CD1c-positive myeloid dendritic cell (primary cell): ENCODE results near the gene EEF2KMT.
"Not testable (repeated sequence)": the region's sequence is repeated elsewhere in the genome, so short reads cannot be mapped to it uniquely, and the experiment has no call there.

Source experiments
- DNase-seq: peaks from one replicate; pipeline ENCODE4 v3.0.0-alpha.2; 2016; ENCODE audit errors: extremely low spot score

Gene EEF2KMT

GRCh38 chr16:5097470-5098220 lies at the start of gene EEF2KMT:
Gene EEF2KMT (minus strand): TSS chr16:5097795. CDS start chr16:5097739, 56 bp downstream.
- peak; percentile 98 for DNase-seq

GRCh38 chr16:5144621-5144956 lies 47.0 kb upstream of the EEF2KMT start:
- DNase-seq, result not testable (repeated sequence)

- no peak for DNase-seq
These were observed 46.4 kb upstream of the EEF2KMT start for GRCh38 chr16:5143761-5144620.

- DNase-seq, result not testable (repeated sequence)
These were observed 42.6 kb upstream of the EEF2KMT start for GRCh38 chr16:5140151-5140550.

GRCh38 chr16:5134739-5135452 lies 37.3 kb upstream of the EEF2KMT start:
- DNase-seq, result not testable (repeated sequence)

- DNase-seq, result not testable (repeated sequence)
These were observed 35.5 kb upstream of the EEF2KMT start for GRCh38 chr16:5132915-5133600.

- DNase-seq, result not testable (repeated sequence)
These were observed 33.9 kb upstream of the EEF2KMT start for GRCh38 chr16:5131467-5132004.

GRCh38 chr16:5117300-5118087 lies 19.9 kb upstream of the EEF2KMT start:
- DNase-seq, result peak; percentile 17

GRCh38 chr16:5116780-5117295 lies 19.2 kb upstream of the EEF2KMT start:
- not testable (repeated sequence) for DNase-seq

GRCh38 chr16:5110933-5111332 lies 13.3 kb upstream of the EEF2KMT start:
- DNase-seq, result not testable (repeated sequence)

GRCh38 chr16:5108505-5109158 lies 11.0 kb upstream of the EEF2KMT start:
- DNase-seq, result no peak

GRCh38 chr16:5105039-5105438 lies 7.4 kb upstream of the EEF2KMT start:
- not testable (repeated sequence) for DNase-seq

- not testable (repeated sequence) for DNase-seq
These were observed 5.9 kb upstream of the EEF2KMT start for GRCh38 chr16:5103296-5104032.

- DNase-seq, result not testable (repeated sequence)
These were observed 1.6 kb upstream of the EEF2KMT start for GRCh38 chr16:5099174-5099573.

GRCh38 chr16:5098221-5099159 lies 895 bp upstream of the EEF2KMT start:
- DNase-seq, result peak; percentile 38

- DNase-seq, result peak; percentile 15
These were observed 530 bp downstream of the EEF2KMT start for GRCh38 chr16:5097061-5097469.

- not testable (repeated sequence) for DNase-seq
These were observed 1.0 kb downstream of the EEF2KMT start for GRCh38 chr16:5096437-5097060.
